BE2C (cell line): ENCODE data around the gene AP1S1.

Source experiments
- DNase-seq: peaks from one replicate; pipeline ENCODE4 v3.0.0-alpha.2; 2020
- H3K27me3 ChIP-seq: fragments of 250-450 bp; sonication (Bioruptor Pico); 2 replicates; pipeline ENCODE4 v1.5.1; 2020; ENCODE audit warnings: mild to moderate bottlenecking
- H3K36me3 ChIP-seq: fragments of 250-450 bp; sonication (Bioruptor Pico); 2 replicates; pipeline ENCODE4 v1.5.1; 2020; ENCODE audit warnings: mild to moderate bottlenecking
- H3K4me1 ChIP-seq: fragments of 250-450 bp; sonication (Bioruptor Pico); 2 replicates; pipeline ENCODE4 v1.5.1; 2020
- H3K4me3 ChIP-seq: 2 replicates; pipeline ENCODE4 v1.5.1; 2011; ENCODE audit warnings: low read depth, low read length
- H3K9me3 ChIP-seq: fragments of 250-450 bp; sonication (Bioruptor Pico); 2 replicates; pipeline ENCODE4 v1.5.1; 2020
- CTCF ChIP-seq: IDR thresholded peaks from 2 replicates; pipeline ENCODE4 v1.5.1; 2012; ENCODE audit warnings: mild to moderate bottlenecking, low read depth, low read length

Gene AP1S1

DNA sequence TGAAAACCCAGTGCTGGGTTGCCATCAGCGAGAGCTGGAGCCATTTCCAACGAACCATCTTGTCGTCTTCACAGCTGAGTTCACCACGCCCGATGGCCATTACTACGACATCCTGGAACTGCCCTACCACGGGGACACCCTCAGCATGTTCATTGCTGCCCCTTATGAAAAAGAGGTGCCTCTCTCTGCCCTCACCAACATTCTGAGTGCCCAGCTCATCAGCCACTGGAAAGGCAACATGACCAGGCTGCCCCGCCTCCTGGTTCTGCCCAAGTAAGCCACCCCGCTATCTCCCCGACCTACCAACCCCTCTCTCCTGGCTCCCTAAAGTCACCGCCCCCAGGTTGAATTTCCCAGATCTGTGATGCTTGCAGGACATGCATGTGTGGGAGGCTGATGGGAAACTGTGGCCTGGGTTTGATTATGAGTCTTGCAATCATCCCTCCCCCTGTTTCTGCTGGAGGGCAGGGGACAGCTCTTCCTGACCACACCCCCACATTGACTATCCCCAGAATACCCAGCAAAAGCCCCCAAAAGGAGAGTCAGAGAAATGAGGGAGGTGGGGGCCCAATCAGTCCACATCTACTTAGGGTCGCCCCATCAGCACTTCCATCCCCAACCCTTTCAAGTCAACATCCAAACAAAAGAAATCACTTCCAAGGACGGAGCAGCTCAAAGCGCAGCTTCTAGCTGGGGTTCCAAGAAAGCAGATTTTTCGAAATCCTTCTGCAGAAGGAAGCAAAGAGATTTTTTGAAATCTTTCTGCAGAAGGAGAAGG is 20.5 kb upstream of the AP1S1 start:
- no peaks in the 10 kb centered on the region for H3K36me3 ChIP-seq
- no peak for DNase-seq
- H3K9me3 ChIP-seq: no peaks in the 10 kb centered on the region
- TF ChIP-seq CTCF: no peak
- H3K4me3 ChIP-seq: no peak overlapping the region
- H3K27me3 ChIP-seq: no peaks in the 10 kb centered on the region
- peaks cover 3% of the 10 kb centered on the region; the same call in 1 of the 2 replicates for H3K4me1 ChIP-seq

DNA sequence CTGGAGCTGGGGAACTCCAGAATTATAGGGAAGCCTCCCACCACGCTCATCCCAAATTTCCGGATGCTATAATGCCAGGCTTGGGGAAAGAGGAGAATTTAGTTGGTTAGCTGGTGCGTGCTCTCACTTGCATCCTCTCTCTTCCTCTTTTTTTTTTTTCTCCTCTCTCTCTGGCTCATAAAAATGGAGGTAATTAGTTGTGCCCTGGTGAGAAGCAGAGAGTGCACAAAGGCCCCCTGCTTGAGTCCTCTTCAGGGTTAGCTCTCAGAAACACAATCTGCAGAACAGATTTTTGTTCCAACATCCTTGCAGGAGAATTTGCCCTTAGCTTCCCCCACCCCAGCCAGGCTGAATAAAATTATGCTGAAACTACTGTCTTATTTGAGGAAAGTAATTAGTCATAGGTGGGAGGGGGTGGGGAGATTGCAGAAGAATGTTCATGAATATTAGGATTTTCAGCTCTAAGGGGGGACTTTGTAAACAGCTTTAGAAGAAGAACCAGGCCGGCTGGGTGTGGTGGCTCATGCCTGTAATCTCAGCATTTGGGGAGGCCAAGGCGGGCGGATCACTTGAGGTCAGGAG is 19.8 kb upstream of the AP1S1 start:
- no peak for TF ChIP-seq CTCF
- Histone ChIP-seq H3K4me3 (no peak overlapping the region), H3K36me3 (no peaks in the 10 kb centered on the region), H3K9me3 (no peaks in the 10 kb centered on the region), H3K27me3 (no peaks in the 10 kb centered on the region), H3K4me1 (peaks cover 3% of the 10 kb centered on the region; the same call in 1 of the 2 replicates)
- no peak for DNase-seq

GRCh38 chr7:101137651-101138212 is 16.5 kb upstream of the AP1S1 start:
- Histone ChIP-seq H3K4me1 (peaks cover 3% of the 10 kb centered on the region; the same call in 1 of the 2 replicates), H3K27me3 (no peaks in the 10 kb centered on the region), H3K9me3 (no peaks in the 10 kb centered on the region), H3K36me3 (no peaks in the 10 kb centered on the region), H3K4me3 (peak overlapping the region; percentile 54)
- no peak for TF ChIP-seq CTCF
- no peak for DNase-seq

GRCh38 chr7:101138213-101138870 is 15.9 kb upstream of the AP1S1 start:
- peak; percentile 78 for TF ChIP-seq CTCF
- Histone ChIP-seq H3K27me3 (no peaks in the 10 kb centered on the region), H3K4me1 (peaks cover 3% of the 10 kb centered on the region; the same call in 1 of the 2 replicates), H3K4me3 (peak overlapping the region; percentile 54), H3K36me3 (no peaks in the 10 kb centered on the region), H3K9me3 (no peaks in the 10 kb centered on the region)
- peak; percentile 93 for DNase-seq

DNA sequence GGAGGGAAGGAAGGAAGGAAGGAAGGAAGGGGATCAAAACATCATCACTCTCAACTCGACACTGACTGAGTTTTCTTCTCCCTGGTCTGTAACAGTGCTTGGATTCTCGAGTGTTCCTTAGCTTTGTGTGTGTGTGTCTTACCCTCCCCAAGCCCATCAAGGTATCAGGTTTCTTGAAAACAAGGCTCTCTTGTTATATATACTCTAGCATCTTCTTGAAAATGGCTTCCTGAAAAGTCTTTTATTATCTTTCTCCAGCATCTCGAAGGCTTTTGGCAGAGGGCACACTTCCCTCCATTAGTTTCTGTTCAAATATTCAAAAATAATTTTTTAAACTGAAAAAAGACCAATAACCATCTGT is 14.0 kb upstream of the AP1S1 start:
- Histone ChIP-seq H3K4me3 (no peak overlapping the region), H3K36me3 (no peaks in the 10 kb centered on the region), H3K4me1 (peaks cover 3% of the 10 kb centered on the region; the same call in 1 of the 2 replicates), H3K9me3 (no peaks in the 10 kb centered on the region), H3K27me3 (no peaks in the 10 kb centered on the region)
- TF ChIP-seq CTCF: no peak
- no peak for DNase-seq
